Right lobe of liver (tissue), 4 donors: ENCODE measurements around the gene MRPS18B.

ENCODE experiments used
- CTCF ChIP-seq, 4 donors: fragments of 200-600 bp in 3 of 4; fragments of 450-650 bp in 1 of 4; IDR thresholded peaks; one replicate each; pipeline versions ENCODE4 v1.5.1 to v1.8.0; 2016 to 2022; ENCODE audit warnings: antibody characterized with exemption in 4 of 4, mild to moderate bottlenecking in 2 of 4
- POLR2A ChIP-seq: fragments of 450-650 bp; IDR thresholded peaks from one replicate; pipeline ENCODE4 v1.6.1; 2017; ENCODE audit warnings: antibody characterized with exemption, mild to moderate bottlenecking
- donor health status: DM: no; HTN: no; CAD: no.
- donor health status: DM: no; HTN: no; CAD: no.
- donor health status: DM: no; HTN: yes; CAD: no.

GRCh38 chr6:30614843-30615218 lies 2.8 kb upstream of the MRPS18B start:
- TF ChIP-seq CTCF (IDR thresholded peaks at IDR 0.05) (no peak), POLR2A (peak; percentile 62)
